GM20000 (cell line): ENCODE results near the gene TMED10.
"Not testable (repeated sequence)": the region's sequence is repeated elsewhere in the genome, so short reads cannot be mapped to it uniquely, and the experiment has no call there.

Experiments used
- DNase-seq: peaks from one replicate; pipeline ENCODE4 v3.0.0; 2012; ENCODE audit warnings: low spot score
- TF ChIP-seq, protein P1 (sequence below): IDR thresholded peaks from 2 replicates; pipeline ENCODE4 v1.5.1; 2012; ENCODE audit warnings: mild to moderate bottlenecking, control low read depth; ENCODE audit errors: extremely low read depth, missing control alignments

TMED10 gene

DNA sequence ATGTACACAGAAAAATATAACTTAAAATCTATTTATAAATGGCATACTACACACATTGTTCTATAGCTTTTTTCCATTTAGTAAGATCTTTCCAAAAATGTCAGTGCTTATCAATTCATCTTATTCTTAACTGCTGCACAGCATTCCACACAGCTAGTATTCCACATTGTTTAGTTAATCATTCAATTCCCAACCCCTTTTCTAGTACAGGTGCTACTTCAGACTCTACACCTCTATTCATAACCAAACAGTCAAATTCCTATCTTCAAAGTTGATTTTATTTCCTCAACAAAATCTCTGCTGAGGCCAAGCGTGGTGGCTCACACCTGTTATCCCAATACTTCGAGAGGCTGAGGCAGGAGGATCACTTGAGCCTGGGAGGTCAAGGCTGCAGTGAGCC is 37.2 kb downstream of the TMED10 start:
- TF ChIP-seq, protein P1, sequence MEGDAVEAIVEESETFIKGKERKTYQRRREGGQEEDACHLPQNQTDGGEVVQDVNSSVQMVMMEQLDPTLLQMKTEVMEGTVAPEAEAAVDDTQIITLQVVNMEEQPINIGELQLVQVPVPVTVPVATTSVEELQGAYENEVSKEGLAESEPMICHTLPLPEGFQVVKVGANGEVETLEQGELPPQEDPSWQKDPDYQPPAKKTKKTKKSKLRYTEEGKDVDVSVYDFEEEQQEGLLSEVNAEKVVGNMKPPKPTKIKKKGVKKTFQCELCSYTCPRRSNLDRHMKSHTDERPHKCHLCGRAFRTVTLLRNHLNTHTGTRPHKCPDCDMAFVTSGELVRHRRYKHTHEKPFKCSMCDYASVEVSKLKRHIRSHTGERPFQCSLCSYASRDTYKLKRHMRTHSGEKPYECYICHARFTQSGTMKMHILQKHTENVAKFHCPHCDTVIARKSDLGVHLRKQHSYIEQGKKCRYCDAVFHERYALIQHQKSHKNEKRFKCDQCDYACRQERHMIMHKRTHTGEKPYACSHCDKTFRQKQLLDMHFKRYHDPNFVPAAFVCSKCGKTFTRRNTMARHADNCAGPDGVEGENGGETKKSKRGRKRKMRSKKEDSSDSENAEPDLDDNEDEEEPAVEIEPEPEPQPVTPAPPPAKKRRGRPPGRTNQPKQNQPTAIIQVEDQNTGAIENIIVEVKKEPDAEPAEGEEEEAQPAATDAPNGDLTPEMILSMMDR, result no peak
- no peak for DNase-seq

DNA sequence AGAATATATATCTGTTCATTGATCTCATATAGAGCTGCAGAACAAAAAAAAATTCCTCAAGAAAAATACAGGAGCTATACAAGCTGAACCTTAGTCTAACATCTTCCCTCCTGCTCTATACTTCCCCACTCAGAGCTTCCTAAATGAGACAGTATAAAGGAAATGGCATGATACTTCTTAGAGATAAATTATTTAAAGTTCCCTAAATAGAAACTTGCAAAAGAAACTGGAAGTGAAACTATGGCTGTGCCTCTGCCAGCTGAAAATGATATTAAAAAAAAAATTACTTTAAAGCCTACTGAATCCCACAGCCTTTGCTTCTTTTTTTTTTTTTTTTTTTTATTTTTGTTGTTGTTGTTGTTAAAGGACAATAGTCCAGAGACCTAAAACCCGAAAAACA is 37.9 kb downstream of the TMED10 start:
- DNase-seq, result no peak
- TF ChIP-seq, protein P1, result no peak

DNA sequence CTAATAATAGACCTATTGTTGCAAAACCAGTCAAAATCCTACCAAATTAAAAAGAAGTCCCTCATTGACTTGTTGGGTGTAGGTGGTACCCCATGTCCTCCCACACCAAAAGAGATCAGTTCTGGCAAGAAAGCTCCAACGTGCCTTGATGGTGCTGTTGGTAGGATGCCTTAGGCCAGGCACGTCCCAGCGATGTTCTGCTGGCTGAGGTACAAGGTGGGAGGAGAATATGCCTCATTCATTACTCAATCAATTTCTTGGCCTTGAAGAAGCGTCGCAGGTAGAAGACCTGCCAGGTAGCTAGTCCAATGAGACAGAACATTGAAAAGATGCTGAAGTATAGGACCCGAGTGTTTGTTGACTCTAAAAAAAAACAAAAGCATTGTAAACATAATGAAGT is 41.8 kb downstream of the TMED10 start:
- no peak for DNase-seq
- TF ChIP-seq, protein P1, result no peak

DNA sequence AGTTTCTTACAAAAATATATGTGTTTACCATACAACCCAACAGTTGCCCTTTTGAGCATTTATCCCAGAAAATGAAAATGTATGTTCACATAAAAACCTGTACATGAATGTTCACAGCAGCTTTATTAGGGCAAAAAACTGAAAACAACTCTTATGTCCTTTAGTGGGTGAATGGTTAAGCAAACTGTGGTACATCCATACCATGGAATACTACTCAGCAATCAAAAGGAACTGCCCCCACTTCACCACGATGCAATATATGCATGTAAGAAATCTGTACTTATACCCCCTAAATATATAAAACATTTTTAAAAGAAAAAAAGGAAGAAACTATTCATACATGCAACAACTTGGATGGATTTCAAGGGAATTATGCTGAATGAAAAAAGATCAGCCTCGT is 42.8 kb downstream of the TMED10 start:
- TF ChIP-seq, protein P1, result no peak
- no peak for DNase-seq

DNA sequence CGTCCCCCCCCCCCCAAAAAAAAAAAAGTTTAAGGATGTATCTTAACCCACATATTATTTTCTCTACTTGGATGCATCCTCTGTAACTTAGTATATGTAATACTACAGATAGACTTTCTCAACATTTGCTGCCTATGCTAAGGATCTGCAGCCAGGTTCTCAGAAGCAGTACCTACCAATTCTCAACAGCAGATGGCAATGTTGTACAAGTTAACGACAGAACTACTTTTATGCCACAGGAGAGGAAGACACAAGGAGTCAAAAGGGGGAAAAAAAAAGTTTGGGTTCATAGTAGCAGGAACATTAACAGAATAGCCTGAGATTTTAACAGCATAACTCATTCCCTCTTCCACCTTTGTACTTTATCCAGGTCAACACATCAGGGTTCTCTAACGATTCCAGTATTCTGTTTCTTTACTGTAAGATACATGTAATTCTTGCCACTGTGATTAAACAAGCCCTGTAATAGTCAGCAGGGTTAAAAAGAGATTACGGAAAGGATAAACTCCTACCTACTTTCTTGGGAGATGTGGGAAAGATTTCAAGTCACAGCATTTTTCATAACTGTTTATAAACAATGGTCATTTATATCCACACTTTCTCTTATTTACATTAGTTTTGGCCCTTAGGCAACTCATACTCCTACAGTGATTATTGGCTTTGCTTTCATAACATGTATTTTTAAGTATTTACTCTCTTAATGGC is 43.9 kb downstream of the TMED10 start:
- TF ChIP-seq, protein P1, result peak; percentile 59
- peak; percentile 46 for DNase-seq

DNA sequence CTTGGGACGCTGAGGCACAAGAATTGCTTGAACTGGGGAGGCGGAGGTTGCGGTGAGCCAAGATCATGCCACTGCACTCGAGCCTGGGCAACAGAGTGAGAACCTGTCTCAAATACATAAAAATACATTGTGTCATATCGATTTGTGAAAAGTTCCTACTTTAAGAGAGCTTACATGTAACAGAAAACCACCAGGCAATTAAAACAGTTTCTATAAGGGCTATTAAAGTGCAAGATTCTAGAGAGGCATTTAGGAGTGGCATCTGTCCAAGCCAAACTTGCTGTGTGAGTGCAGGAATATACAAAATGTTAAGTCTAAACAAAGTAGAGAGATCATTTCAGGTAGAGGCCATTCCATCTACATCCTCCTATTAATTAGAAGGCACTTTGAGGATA is 47.8 kb downstream of the TMED10 start:
- TF ChIP-seq, protein P1, result no peak
- DNase-seq, result no peak

DNA sequence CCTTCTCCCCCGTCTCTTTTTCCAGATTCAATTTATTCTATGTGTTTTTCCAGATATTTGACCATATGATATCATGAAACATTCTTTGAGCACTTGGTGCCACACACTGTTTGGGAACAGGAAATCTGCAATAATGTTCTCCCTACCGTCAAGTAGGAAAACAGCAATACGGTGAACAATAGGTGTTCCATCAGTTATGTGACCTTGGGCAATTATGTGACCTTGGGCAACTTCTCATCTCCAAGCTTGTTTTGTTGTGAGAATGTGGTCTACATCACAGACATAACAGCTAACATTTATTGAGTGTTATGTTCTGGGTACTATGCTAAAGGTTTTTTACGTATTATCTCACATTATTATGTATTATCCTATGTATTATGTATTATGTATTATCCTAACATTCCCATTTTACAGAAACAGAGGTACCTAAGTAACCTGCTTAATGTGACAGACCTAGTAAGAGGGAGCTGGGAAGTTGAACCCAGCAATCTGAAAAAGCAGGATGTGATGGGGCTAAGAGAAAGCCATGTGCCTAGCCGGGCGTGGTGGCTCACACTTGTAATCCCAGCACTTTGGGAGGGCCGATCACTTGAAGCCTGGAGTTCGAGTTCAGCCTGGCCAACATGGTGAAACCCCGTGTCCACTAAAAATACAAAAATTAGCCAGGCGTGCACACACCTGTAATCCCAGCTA is 48.4 kb downstream of the TMED10 start:
- no peak for DNase-seq
- TF ChIP-seq, protein P1, result no peak

DNA sequence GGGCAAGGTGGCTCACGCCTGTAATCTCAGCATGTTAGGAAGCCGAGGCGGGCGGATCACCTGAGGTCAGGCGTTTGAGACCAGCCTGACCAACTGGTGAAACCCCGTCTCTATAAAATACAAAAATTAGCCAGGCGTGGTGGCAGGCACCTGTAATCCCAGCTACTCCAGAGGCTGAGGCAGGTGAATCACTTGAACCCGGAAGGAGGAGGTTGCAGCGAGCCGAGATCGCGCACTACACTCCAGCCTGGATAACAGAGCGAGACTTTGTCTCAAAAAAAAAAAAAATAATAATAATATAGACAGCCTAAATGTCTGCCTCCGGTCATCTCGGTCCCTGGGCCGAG is 49.0 kb downstream of the TMED10 start:
- not testable (repeated sequence) for DNase-seq
